NCI-H524 (cell line): ENCODE results near the gene UGT2B10.
"Not testable (repeated sequence)": the region's sequence is repeated elsewhere in the genome, so short reads cannot be mapped to it uniquely, and the experiment has no call there.

Experiments used
- DNase-seq, 2 experiments: peaks; one replicate each; lab custom pipeline; 2025; lab: John Stamatoyannopoulos, UW

The UGT2B10 gene

DNA sequence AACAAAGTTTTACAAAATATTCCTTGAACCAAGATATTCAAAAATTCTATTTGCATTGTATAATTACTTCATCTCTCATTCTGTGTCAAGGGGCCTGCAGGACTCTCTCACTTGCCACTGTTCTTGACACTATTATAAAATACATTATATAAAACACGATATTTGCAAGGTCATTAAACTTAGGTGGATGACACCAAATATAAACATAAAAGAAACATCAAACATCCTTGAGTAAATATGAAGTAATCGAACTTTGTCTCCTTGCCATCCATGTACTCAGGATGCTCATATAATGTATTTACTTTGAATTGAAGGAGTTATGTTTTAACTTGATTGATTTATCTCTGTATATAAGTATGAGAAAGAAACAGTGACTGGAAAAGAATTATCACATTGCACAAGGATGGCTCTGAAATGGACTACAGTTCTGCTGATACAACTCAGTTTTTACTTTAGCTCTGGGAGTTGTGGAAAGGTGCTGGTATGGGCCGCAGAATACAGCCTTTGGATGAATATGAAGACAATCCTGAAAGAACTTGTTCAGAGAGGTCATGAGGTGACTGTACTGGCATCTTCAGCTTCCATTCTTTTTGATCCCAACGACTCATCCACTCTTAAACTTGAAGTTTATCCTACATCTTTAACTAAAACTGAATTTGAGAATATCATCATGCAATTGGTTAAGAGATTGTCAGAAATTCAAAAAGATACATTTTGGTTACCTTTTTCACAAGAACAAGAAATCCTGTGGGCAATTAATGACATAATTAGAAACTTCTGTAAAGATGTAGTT is at the start of gene UGT2B10:
Gene UGT2B10 (plus strand): TSS at position 378 of the 793 bp plus-strand sequence. CDS start 26 bp downstream, at position 404.
- not testable (repeated sequence) for DNase-seq

DNA sequence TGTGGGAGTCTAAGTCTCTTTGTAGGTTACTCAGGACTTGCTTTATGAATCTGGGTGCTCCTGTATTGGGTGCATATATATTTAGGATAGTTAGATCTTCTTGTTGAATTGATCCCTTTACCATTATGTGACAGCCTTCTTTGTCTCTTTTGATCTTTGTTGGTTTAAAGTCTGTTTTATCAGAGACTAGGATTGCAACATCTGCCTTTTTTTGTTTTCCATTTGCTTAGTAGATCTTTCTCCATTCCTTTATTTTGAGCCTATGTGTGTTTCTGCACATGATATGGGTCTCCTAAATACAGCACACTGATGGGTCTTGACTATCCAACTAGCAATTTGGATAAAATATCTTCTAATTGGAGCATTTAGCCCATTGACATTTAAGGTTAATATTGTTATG is 44.0 kb upstream of the UGT2B10 start:
- not testable (repeated sequence) for DNase-seq

GRCh38 chr4:68773699-68774098 is 42.1 kb upstream of the UGT2B10 start:
- DNase-seq = no peak

GRCh38 chr4:68780232-68780631 is 35.6 kb upstream of the UGT2B10 start:
- DNase-seq = no peak

DNA sequence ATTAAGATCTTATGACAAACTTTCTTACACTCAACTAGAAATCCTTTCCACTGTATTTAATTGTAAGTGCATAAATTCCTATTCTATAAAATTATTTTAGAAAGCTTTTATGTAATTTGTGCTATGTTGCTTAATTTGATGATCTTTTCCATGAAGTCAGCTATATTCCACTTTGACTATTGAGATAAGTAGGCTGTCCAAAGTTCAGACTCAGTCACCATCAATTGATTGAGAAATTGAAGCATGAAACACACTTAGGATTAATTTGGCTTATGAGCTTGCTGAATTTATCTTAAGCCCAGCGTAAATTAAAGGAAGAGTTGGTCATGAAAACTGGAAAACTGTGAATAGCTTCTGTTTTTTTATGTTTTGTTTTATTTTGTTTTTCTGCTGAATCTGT is 18.7 kb upstream of the UGT2B10 start:
- DNase-seq = no peak

- no peak for DNase-seq
Observed at GRCh38 chr4:68797618-68798017, 18.2 kb upstream of the UGT2B10 start.

- no peak for DNase-seq
Observed at GRCh38 chr4:68803013-68803412, 12.8 kb upstream of the UGT2B10 start.

DNA sequence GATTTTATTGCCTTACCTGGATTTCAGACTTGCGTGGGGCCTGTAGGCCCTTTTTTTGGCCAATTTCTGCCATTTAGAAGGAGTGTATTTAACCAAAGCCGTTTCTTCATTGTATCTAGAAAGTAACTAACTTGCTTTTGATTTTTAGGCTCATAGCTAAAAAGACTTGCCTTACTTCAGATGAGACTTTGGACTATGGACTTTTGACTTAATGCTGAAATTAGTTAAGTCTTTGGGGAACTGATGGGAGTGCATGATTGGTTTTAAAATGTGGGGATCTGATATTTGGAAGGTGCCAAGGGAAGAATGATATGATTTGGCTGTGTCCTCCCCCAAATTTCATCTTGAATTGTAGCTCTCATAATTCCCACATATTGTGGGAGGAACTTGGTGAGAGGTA is 7.7 kb upstream of the UGT2B10 start:
- DNase-seq = no peak

DNA sequence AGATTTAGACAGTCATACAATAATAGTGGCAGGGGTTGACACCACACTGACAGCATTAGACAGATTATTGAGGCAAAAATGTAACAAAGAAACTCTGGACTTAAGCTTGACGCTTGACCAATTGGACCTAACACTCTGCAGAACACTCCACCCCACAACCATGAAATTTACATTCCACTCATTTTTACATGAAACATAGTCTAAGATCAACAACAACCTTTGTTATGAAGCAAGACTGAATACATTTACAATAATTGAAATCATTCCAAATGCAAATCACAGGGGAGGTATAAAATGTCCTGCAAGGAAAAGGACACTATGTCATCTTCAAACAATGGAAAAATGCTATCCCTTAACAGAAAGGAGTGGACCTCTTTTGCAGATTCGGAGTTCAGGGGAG is 4.9 kb upstream of the UGT2B10 start:
- DNase-seq = no peak

DNA sequence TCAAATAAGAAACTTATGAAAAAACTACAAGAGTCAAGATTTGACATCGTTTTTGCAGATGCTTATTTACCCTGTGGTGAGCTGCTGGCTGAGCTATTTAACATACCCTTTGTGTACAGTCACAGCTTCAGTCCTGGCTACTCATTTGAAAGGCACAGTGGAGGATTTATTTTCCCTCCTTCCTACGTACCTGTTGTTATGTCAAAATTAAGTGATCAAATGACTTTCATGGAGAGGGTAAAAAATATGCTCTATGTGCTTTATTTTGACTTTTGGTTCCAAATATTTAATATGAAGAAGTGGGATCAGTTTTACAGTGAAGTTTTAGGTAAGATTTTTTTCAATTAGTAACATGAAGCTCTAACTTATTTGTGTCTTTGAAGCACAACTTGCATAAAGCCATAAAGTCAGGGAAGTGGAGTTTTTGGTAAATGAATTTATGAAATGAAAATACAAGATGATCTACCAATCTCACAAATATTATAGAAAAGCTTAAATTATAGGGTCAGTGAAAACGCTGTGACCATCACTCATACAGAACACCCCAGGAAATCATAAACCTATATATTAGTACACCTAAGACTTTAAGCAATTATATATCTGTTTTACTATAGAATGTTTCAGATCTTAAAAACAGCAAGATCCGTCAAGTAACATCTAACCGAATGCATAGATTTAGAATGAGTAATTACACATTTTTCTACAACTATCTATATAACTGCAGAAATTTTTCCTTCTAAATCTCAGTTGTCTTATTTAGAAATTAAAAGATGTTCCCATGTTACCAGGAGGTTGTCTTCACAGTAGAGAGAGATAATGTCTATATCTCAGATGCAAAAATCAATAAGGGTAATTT is 844 bp downstream of the UGT2B10 start:
- DNase-seq = not testable (repeated sequence)

DNA sequence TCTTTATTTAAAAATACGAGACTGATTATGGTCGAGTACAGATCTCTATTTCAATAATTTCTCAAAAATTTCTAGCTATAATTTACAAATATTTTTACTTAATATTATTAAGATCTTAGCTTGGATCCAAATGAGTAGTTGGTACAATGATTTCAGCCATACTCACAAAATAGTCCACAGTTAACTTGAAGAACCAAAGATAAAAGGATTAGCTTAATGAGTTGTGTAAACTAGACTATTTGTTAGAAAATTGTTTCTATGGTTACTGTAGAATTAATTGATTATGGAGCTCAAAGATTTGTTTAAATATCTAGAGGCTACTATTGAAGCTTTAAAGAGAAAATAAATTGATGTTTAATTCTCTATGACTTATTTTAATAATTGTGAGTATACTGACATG is 1.6 kb downstream of the UGT2B10 start:
- DNase-seq = no peak

- DNase-seq = not testable (repeated sequence)
Observed at GRCh38 chr4:68818030-68818462, 2.3 kb downstream of the UGT2B10 start.

- no peak for DNase-seq
Observed at GRCh38 chr4:68831642-68832041, 15.8 kb downstream of the UGT2B10 start.

- no peak for DNase-seq
Observed at GRCh38 chr4:68850293-68850692, 34.5 kb downstream of the UGT2B10 start.

DNA sequence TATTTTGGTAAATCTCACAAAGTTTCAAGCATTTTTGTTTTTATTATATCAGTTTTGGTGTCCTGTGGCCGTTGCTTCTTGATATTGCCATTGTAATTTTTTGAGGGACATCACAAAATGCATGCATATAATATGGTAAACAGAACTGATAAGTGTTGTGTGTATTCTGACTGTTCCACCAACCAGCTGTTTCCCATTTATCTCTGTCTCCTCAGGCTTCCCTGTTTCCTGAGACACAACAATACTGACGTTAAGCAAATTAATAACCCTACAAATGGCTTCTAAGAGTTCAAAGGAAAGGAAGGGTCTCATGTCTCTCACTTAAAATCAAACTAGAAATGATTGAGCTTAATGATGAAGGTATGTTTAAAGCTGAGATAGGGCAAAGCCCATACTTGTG is 40.0 kb downstream of the UGT2B10 start:
- DNase-seq = no peak

- DNase-seq = no peak
Observed at GRCh38 chr4:68858039-68858438, 42.2 kb downstream of the UGT2B10 start.

- DNase-seq = no peak
Observed at GRCh38 chr4:68859655-68860054, 43.9 kb downstream of the UGT2B10 start.

- no peak for DNase-seq
Observed at GRCh38 chr4:68861057-68861456, 45.3 kb downstream of the UGT2B10 start.

- no peak for DNase-seq
Observed at GRCh38 chr4:68864438-68865187, 48.8 kb downstream of the UGT2B10 start.

- DNase-seq = no peak
Observed at GRCh38 chr4:68865188-68865638, 49.4 kb downstream of the UGT2B10 start.

- no peak for DNase-seq
Observed at GRCh38 chr4:68865760-68866159, 50.0 kb downstream of the UGT2B10 start.

- no peak for DNase-seq
Observed at GRCh38 chr4:68869274-68869773, 53.5 kb downstream of the UGT2B10 start.
